ENCODE results near the gene C6orf118. TPM values are rescaled to one million over a fixed set of nuclear protein-coding genes. Genes with fewer than 3 reads are reported as not detected.

Gene C6orf118
- total and polyA plus RNA-seq, 10 of the 15 experiments (the other 5 are each of a cell fraction or from before 2014, with no cell fraction given) = not detected

DNA sequence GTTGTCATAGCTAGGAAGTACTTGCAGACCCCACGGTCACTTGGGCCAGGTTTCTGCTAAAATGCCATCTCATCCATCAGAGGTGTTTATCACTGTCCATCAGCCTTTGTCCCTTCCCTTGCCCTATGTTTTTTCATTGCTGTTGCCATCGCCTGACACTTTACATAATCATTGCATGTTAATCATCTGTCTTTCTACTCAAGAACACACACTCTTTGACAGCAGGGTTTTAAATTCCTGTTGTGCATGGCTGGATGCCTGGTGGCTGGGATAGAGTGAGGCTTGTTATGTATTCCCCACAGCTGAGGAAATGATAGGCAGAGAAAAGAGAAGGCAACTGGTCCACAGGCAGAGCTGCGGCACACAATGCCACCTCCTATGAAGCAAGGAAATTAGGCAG lies 11.7 kb upstream of the C6orf118 start (continued):
- TF ChIP-seq, protein P1, sequence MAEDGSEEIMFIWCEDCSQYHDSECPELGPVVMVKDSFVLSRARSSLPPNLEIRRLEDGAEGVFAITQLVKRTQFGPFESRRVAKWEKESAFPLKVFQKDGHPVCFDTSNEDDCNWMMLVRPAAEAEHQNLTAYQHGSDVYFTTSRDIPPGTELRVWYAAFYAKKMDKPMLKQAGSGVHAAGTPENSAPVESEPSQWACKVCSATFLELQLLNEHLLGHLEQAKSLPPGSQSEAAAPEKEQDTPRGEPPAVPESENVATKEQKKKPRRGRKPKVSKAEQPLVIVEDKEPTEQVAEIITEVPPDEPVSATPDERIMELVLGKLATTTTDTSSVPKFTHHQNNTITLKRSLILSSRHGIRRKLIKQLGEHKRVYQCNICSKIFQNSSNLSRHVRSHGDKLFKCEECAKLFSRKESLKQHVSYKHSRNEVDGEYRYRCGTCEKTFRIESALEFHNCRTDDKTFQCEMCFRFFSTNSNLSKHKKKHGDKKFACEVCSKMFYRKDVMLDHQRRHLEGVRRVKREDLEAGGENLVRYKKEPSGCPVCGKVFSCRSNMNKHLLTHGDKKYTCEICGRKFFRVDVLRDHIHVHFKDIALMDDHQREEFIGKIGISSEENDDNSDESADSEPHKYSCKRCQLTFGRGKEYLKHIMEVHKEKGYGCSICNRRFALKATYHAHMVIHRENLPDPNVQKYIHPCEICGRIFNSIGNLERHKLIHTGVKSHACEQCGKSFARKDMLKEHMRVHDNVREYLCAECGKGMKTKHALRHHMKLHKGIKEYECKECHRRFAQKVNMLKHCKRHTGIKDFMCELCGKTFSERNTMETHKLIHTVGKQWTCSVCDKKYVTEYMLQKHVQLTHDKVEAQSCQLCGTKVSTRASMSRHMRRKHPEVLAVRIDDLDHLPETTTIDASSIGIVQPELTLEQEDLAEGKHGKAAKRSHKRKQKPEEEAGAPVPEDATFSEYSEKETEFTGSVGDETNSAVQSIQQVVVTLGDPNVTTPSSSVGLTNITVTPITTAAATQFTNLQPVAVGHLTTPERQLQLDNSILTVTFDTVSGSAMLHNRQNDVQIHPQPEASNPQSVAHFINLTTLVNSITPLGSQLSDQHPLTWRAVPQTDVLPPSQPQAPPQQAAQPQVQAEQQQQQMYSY (CRISPR knock-in tag; IDR thresholded peaks at IDR 0.05) = no peak
- TF ChIP-seq CBFB (IDR thresholded peaks at IDR 0.05; ENCODE audit: low read depth) (no peak), RB1 (IDR thresholded peaks at IDR 0.05; ENCODE audit: borderline replicate concordance) (no peak), TBL1XR1 (IDR thresholded peaks at IDR 0.05; ENCODE audit: low read depth, low read length) (no peak), NFYA (IDR thresholded peaks at IDR 0.05; ENCODE audit: borderline replicate concordance, low read depth, low read length) (no peak), JUNB (IDR thresholded peaks at IDR 0.05) (no peak)
- TF ChIP-seq, protein P2, sequence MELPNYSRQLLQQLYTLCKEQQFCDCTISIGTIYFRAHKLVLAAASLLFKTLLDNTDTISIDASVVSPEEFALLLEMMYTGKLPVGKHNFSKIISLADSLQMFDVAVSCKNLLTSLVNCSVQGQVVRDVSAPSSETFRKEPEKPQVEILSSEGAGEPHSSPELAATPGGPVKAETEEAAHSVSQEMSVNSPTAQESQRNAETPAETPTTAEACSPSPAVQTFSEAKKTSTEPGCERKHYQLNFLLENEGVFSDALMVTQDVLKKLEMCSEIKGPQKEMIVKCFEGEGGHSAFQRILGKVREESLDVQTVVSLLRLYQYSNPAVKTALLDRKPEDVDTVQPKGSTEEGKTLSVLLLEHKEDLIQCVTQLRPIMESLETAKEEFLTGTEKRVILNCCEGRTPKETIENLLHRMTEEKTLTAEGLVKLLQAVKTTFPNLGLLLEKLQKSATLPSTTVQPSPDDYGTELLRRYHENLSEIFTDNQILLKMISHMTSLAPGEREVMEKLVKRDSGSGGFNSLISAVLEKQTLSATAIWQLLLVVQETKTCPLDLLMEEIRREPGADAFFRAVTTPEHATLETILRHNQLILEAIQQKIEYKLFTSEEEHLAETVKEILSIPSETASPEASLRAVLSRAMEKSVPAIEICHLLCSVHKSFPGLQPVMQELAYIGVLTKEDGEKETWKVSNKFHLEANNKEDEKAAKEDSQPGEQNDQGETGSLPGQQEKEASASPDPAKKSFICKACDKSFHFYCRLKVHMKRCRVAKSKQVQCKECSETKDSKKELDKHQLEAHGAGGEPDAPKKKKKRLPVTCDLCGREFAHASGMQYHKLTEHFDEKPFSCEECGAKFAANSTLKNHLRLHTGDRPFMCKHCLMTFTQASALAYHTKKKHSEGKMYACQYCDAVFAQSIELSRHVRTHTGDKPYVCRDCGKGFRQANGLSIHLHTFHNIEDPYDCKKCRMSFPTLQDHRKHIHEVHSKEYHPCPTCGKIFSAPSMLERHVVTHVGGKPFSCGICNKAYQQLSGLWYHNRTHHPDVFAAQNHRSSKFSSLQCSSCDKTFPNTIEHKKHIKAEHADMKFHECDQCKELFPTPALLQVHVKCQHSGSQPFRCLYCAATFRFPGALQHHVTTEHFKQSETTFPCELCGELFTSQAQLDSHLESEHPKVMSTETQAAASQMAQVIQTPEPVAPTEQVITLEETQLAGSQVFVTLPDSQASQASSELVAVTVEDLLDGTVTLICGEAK (IDR thresholded peaks at IDR 0.05; ENCODE audit: borderline replicate concordance) = no peak
- TF ChIP-seq, protein P3, sequence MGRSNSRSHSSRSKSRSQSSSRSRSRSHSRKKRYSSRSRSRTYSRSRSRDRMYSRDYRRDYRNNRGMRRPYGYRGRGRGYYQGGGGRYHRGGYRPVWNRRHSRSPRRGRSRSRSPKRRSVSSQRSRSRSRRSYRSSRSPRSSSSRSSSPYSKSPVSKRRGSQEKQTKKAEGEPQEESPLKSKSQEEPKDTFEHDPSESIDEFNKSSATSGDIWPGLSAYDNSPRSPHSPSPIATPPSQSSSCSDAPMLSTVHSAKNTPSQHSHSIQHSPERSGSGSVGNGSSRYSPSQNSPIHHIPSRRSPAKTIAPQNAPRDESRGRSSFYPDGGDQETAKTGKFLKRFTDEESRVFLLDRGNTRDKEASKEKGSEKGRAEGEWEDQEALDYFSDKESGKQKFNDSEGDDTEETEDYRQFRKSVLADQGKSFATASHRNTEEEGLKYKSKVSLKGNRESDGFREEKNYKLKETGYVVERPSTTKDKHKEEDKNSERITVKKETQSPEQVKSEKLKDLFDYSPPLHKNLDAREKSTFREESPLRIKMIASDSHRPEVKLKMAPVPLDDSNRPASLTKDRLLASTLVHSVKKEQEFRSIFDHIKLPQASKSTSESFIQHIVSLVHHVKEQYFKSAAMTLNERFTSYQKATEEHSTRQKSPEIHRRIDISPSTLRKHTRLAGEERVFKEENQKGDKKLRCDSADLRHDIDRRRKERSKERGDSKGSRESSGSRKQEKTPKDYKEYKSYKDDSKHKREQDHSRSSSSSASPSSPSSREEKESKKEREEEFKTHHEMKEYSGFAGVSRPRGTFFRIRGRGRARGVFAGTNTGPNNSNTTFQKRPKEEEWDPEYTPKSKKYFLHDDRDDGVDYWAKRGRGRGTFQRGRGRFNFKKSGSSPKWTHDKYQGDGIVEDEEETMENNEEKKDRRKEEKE (IDR thresholded peaks at IDR 0.05) = no peak

Data from GM12878 (cell line).